ENCODE measurements around the gene PPP2R3A.

GRCh38 chr3:135965129-135965505, 411 bp upstream of the PPP2R3A start:
- TF ChIP-seq POLR2AphosphoS5 (IDR thresholded peaks at IDR 0.05) (no peak), CTCF (IDR thresholded peaks at IDR 0.05) (no peak), POLR2A (IDR thresholded peaks at IDR 0.05) (no peak)
